HepG2 (cell line): ENCODE results near the gene ESRP2. TPM values are rescaled to one million over a fixed set of nuclear protein-coding genes. Genes with fewer than 3 reads are reported as not detected.

Source experiments
- ARNT2 ChIP-seq: sonication (generic); formaldehyde crosslinking; IDR thresholded peaks from 2 replicates; pipeline ENCODE4 v1.8.0; 2022; ENCODE audit warnings: mild to moderate bottlenecking, low read depth, missing genetic modification reagents, moderate library complexity
- ARNTL ChIP-seq: sonication (generic); formaldehyde crosslinking; IDR thresholded peaks from 2 replicates; pipeline ENCODE4 v1.4.0; 2020; ENCODE audit warnings: mild to moderate bottlenecking, missing genetic modification reagents
- BCL6 ChIP-seq: IDR thresholded peaks from 2 replicates; pipeline ENCODE4 v1.6.1; 2016; ENCODE audit warnings: missing genetic modification reagents, missing compliant biosample characterization
- BRD4 ChIP-seq: sonication (generic); formaldehyde crosslinking; IDR thresholded peaks from 2 replicates; pipeline ENCODE4 v1.4.0; 2020; ENCODE audit warnings: missing genetic modification reagents
- DR1 ChIP-seq: sonication (generic); formaldehyde crosslinking; IDR thresholded peaks from 2 replicates; pipeline ENCODE4 v1.8.0; 2021; ENCODE audit warnings: mild to moderate bottlenecking, missing genetic modification reagents, inconsistent platforms
- KLF11 ChIP-seq: IDR thresholded peaks from 2 replicates; pipeline ENCODE4 v1.6.1; 2016; ENCODE audit warnings: missing compliant biosample characterization
- NR2F6 ChIP-seq, 2 experiments: IDR thresholded peaks; 2 replicates each; pipeline ENCODE4 v1.6.1; 2016; ENCODE audit warnings: antibody characterized with exemption in 1 of 2, mild to moderate bottlenecking in 1 of 2
- RAD21 ChIP-seq: fragments of 450-650 bp; formaldehyde crosslinking; IDR thresholded peaks from 2 replicates; pipeline ENCODE4 v1.5.0; 2020; ENCODE audit warnings: mild to moderate bottlenecking
- RORA ChIP-seq: sonication (generic); formaldehyde crosslinking; IDR thresholded peaks from 2 replicates; pipeline ENCODE4 v1.5.0; 2020; ENCODE audit warnings: mild to moderate bottlenecking, missing genetic modification reagents, moderate library complexity
- SOX6 ChIP-seq, 2 experiments: fragments of 450-650 bp in 1 of 2; sonication (generic) in 1 of 2; formaldehyde crosslinking in 1 of 2; IDR thresholded peaks; 2 replicates each; pipeline versions ENCODE4 v1.4.0 to v1.6.1; 2017 to 2020; ENCODE audit warnings: antibody characterized with exemption in 1 of 2, mild to moderate bottlenecking in 1 of 2, missing genetic modification reagents in 1 of 2
- ZBTB38 ChIP-seq: sonication (generic); formaldehyde crosslinking; IDR thresholded peaks from 2 replicates; pipeline ENCODE4 v1.5.1; 2020; ENCODE audit warnings: mild to moderate bottlenecking, missing genetic modification reagents
- ZBTB40 ChIP-seq, 2 experiments: fragments of 450-650 bp in 1 of 2; sonication (generic) in 1 of 2; formaldehyde crosslinking in 1 of 2; IDR thresholded peaks; 2 replicates each; pipeline versions ENCODE4 v1.6.1 to v1.8.0; 2016 to 2022; ENCODE audit warnings: antibody characterized with exemption in 1 of 2, mild to moderate bottlenecking in 1 of 2, missing genetic modification reagents in 1 of 2
- polyA plus RNA-seq, 8 experiments: library from polyadenylated mRNA; depleted of rRNA in 3 of 8; stranded (reverse) in 7 of 8; unstranded in 1 of 8; fragments of >200 nt; fragmentation: Illumina TruSeq in 4 of 8; extraction: Trizol in 4 of 8; gene quantifications; 2 replicates each; pipeline versions ENCODE4 v1.2.1 to v1.2.3, GENCODE V29; 2011 to 2016; ENCODE audit warnings: low read depth in 4 of 8, missing spikeins in 1 of 8, mixed read lengths in 1 of 8; ENCODE audit not compliant: insufficient read depth in 1 of 8
- total RNA-seq, 5 experiments: library from RNA; depleted of rRNA; stranded (reverse); fragments of >200 nt; fragmentation: Illumina TruSeq; extraction: Trizol; gene quantifications; 2 replicates each; pipeline ENCODE4 v1.2.3, GENCODE V29; 2016; ENCODE audit warnings: low read depth in 1 of 5
- TF ChIP-seq, protein P1 (sequence below): sonication (generic); formaldehyde crosslinking; IDR thresholded peaks from 2 replicates; pipeline ENCODE4 v1.4.0; 2020; ENCODE audit warnings: missing genetic modification reagents, borderline replicate concordance
- TF ChIP-seq, protein P2 (sequence below): sonication (generic); formaldehyde crosslinking; IDR thresholded peaks from 2 replicates; pipeline ENCODE4 v1.4.0; 2020; ENCODE audit warnings: missing genetic modification reagents, low read depth, mild to moderate bottlenecking, borderline replicate concordance
- TF ChIP-seq, protein P3 (sequence below): IDR thresholded peaks from 2 replicates; pipeline ENCODE4 v1.6.1; 2018; ENCODE audit warnings: missing genetic modification reagents

ESRP2 gene
- total and polyA plus RNA-seq, 2 of the 13 experiments (the other 11 are each of a cell fraction or from before 2014, with no cell fraction given): 21.1 to 32.4 TPM

DNA sequence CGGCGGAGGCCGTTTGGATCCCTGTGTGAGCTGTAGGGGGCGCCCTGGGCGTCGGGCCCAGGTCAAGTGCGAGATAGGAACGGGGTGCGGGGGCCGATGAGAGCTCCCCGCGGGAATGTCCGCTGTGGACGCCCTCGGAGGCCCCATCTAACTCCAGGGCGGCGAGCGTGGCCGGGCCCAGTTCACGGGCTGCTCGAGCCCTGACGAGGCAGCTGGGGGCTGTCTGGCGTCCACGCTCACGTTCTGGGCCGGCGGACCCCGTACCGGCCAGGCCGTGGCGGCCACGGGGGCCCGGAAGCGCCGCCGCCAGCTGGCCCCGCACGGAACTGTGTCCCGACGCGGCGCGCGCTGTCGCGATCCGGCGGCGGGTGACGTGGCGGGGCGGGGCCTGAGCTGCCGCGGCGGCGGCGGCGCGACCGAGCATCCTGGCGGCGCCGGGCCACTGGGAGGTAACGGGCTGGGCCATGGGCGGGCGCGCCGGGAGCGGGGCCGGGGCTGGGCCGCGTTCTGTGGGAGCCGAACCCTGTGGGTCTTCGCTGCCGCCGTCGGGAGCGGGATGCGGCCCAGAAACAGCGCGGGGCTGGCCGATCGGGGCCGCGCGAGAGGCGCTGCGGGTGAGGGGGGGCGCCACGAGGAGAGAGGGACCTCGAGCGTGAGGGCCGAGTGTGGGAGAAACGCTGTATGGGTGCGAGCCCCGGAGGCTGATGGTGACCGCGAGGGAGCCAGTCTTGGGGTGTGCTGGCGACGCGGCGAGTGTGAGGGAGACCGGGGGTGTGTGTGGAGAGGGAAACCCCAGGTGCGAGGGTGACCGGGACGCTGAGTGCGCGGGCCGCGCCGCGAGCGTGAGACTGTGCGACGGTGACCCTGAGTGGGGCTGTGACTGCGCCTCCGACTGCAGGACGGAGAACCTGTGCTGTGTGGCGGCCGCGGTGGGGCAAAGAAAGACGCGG is 28.5 kb upstream of the ESRP2 start, which contains the start of gene SLC7A6 (continued):
- TF ChIP-seq ZBTB40 (IDR thresholded peaks at IDR 0.05) (no peak), ZBTB40 (CRISPR knock-in tag; IDR thresholded peaks at IDR 0.05) (no peak; the same call in 1 of the 2 replicates), ARNTL (CRISPR knock-in tag) (peak; percentile 26; the same call in 1 of the 2 replicates), BRD4 (CRISPR knock-in tag) (peak; percentile 59; the same call in 1 of the 2 replicates), ARNT2 (CRISPR knock-in tag) (peak; percentile 31; the same call in 1 of the 2 replicates), DR1 (CRISPR knock-in tag) (peak; percentile 32; the same call in 1 of the 2 replicates), BCL6 (CRISPR knock-in tag) (peak; percentile 85), SOX6 (IDR thresholded peaks at IDR 0.05) (no peak), SOX6 (CRISPR knock-in tag; IDR thresholded peaks at IDR 0.05) (peak; percentile 53), RORA (CRISPR knock-in tag) (no peak), RAD21 (CRISPR knock-in tag) (peak; percentile 86), NR2F6 (IDR thresholded peaks at IDR 0.05) (no peak), NR2F6 (CRISPR knock-in tag; IDR thresholded peaks at IDR 0.05) (peak; percentile 67; the same call in 1 of the 2 replicates), ZBTB38 (CRISPR knock-in tag) (peak; percentile 4), KLF11 (CRISPR knock-in tag) (0 out of 2 replicates have a peak, but pooled peaks have one; percentile 56)
- TF ChIP-seq, protein P1, sequence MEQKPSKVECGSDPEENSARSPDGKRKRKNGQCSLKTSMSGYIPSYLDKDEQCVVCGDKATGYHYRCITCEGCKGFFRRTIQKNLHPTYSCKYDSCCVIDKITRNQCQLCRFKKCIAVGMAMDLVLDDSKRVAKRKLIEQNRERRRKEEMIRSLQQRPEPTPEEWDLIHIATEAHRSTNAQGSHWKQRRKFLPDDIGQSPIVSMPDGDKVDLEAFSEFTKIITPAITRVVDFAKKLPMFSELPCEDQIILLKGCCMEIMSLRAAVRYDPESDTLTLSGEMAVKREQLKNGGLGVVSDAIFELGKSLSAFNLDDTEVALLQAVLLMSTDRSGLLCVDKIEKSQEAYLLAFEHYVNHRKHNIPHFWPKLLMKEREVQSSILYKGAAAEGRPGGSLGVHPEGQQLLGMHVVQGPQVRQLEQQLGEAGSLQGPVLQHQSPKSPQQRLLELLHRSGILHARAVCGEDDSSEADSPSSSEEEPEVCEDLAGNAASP: peak; percentile 45
- TF ChIP-seq, protein P2, sequence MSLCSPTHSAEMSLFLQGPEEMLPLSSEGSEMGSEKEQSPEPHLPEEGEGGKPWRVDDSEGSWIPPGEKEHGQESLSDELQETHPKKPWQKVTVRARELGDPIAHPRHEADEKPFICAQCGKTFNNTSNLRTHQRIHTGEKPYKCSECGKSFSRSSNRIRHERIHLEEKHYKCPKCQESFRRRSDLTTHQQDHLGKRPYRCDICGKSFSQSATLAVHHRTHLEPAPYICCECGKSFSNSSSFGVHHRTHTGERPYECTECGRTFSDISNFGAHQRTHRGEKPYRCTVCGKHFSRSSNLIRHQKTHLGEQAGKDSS: peak; percentile 64
- TF ChIP-seq, protein P3, sequence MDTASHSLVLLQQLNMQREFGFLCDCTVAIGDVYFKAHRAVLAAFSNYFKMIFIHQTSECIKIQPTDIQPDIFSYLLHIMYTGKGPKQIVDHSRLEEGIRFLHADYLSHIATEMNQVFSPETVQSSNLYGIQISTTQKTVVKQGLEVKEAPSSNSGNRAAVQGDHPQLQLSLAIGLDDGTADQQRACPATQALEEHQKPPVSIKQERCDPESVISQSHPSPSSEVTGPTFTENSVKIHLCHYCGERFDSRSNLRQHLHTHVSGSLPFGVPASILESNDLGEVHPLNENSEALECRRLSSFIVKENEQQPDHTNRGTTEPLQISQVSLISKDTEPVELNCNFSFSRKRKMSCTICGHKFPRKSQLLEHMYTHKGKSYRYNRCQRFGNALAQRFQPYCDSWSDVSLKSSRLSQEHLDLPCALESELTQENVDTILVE (CRISPR knock-in tag): no peak
